Adipocyte (in vitro differentiated cells): ENCODE results near the gene TSPO.
"Not testable (repeated sequence)": the region's sequence is repeated elsewhere in the genome, so short reads cannot be mapped to it uniquely, and the experiment has no call there.

Experiments used
- DNase-seq: peaks from one replicate; pipeline ENCODE4 v3.0.0-alpha.2; 2015; ENCODE audit warnings: low read depth
- H3K27me3 ChIP-seq: replicated peaks from 2 replicates; pipeline ENCODE4 v1.7.0; 2013; ENCODE audit warnings: mild to moderate bottlenecking, low read length, moderate library complexity; ENCODE audit not compliant: control insufficient read depth, insufficient read depth
- H3K36me3 ChIP-seq: 2 replicates; pipeline ENCODE4 v1.7.0; 2013; ENCODE audit warnings: low read length, mild to moderate bottlenecking, moderate library complexity; ENCODE audit not compliant: control insufficient read depth, insufficient read depth, severe bottlenecking
- H3K4me1 ChIP-seq: 2 replicates; pipeline ENCODE4 v1.7.0; 2013; ENCODE audit warnings: mild to moderate bottlenecking, low read length, moderate library complexity; ENCODE audit not compliant: control insufficient read depth, insufficient read depth
- H3K4me3 ChIP-seq: 2 replicates; pipeline ENCODE4 v1.7.0; 2013; ENCODE audit warnings: mild to moderate bottlenecking, low read length, moderate library complexity
- H3K9ac ChIP-seq: 2 replicates; pipeline ENCODE4 v1.7.0; 2013; ENCODE audit warnings: mild to moderate bottlenecking, low read length, moderate library complexity
- H3K9me3 ChIP-seq: 2 replicates; pipeline ENCODE4 v1.7.0; 2013; ENCODE audit warnings: mild to moderate bottlenecking, low read length, moderate library complexity; ENCODE audit not compliant: control insufficient read depth

The TSPO gene

GRCh38 chr22:43151251-43152002, at the start of gene TSPO:
TSPO (plus strand) TSS chr22:43151559; CDS start chr22:43159239, 7,680 bp downstream.
- Histone ChIP-seq H3K36me3 (no peaks in the 10 kb centered on the region), H3K9ac (peak within 1 kb of the TSS; percentile 96), H3K4me3 (peak within 1 kb of the TSS; percentile 91), H3K9me3 (no peaks in the 10 kb centered on the region), H3K4me1 (peaks cover 19% of the 10 kb centered on the region), H3K27me3 (no peaks in the 10 kb centered on the region)
- DNase-seq: peak; percentile 88

GRCh38 chr22:43104056-43104625, 47.2 kb upstream of the TSPO start:
- not testable (repeated sequence) for DNase-seq, H3K9me3 ChIP-seq, H3K4me1 ChIP-seq, H3K4me3 ChIP-seq, H3K36me3 ChIP-seq, H3K9ac ChIP-seq
- H3K27me3 ChIP-seq: peaks cover 17% of the 10 kb centered on the region

GRCh38 chr22:43104950-43105349, 46.4 kb upstream of the TSPO start:
- not testable (repeated sequence) for H3K9ac ChIP-seq, DNase-seq, H3K9me3 ChIP-seq, H3K4me3 ChIP-seq, H3K36me3 ChIP-seq, H3K4me1 ChIP-seq
- H3K27me3 ChIP-seq: peaks cover 22% of the 10 kb centered on the region

- Histone ChIP-seq H3K9ac (no peak overlapping the region), H3K9me3 (no peaks in the 10 kb centered on the region), H3K4me1 (peaks cover 12% of the 10 kb centered on the region), H3K27me3 (peaks cover 32% of the 10 kb centered on the region), H3K36me3 (no peaks in the 10 kb centered on the region), H3K4me3 (no peak overlapping the region)
- no peak for DNase-seq
Observed at GRCh38 chr22:43106302-43106701, 45.1 kb upstream of the TSPO start.

GRCh38 chr22:43109511-43109910, 41.8 kb upstream of the TSPO start:
- Histone ChIP-seq H3K4me3 (no peak overlapping the region), H3K36me3 (no peaks in the 10 kb centered on the region), H3K9ac (no peak overlapping the region), H3K9me3 (no peaks in the 10 kb centered on the region), H3K27me3 (peaks cover 44% of the 10 kb centered on the region), H3K4me1 (peaks cover 6% of the 10 kb centered on the region)
- no peak for DNase-seq

GRCh38 chr22:43109921-43110443, 41.4 kb upstream of the TSPO start:
- Histone ChIP-seq H3K27me3 (peaks cover 49% of the 10 kb centered on the region), H3K9me3 (no peaks in the 10 kb centered on the region), H3K36me3 (no peaks in the 10 kb centered on the region), H3K4me1 (peaks cover 6% of the 10 kb centered on the region), H3K4me3 (peak overlapping the region; percentile 69), H3K9ac (peak overlapping the region; percentile 20)
- DNase-seq: peak; percentile 30

- Histone ChIP-seq H3K4me1 (peaks cover 6% of the 10 kb centered on the region), H3K4me3 (peak within 1 kb of the TSS; percentile 70), H3K36me3 (no peaks in the 10 kb centered on the region), H3K27me3 (peaks cover 51% of the 10 kb centered on the region), H3K9ac (peak within 1 kb of the TSS; percentile 25), H3K9me3 (no peaks in the 10 kb centered on the region)
- peak; percentile 53 for DNase-seq
Observed at GRCh38 chr22:43110444-43110926, 40.9 kb upstream of the TSPO start, which contains the start of gene BIK. BIK (plus strand) TSS chr22:43110750; CDS start chr22:43124023, 13,273 bp downstream.

- Histone ChIP-seq H3K4me1 (peaks cover 6% of the 10 kb centered on the region), H3K9ac (peak overlapping the region; percentile 25), H3K9me3 (no peaks in the 10 kb centered on the region), H3K36me3 (no peaks in the 10 kb centered on the region), H3K27me3 (peaks cover 51% of the 10 kb centered on the region), H3K4me3 (peak overlapping the region; percentile 70)
- DNase-seq: peak; percentile 21
Observed at GRCh38 chr22:43110927-43111623, 40.3 kb upstream of the TSPO start.

GRCh38 chr22:43113526-43114251, 37.7 kb upstream of the TSPO start:
- Histone ChIP-seq H3K9ac (no peak overlapping the region), H3K4me3 (no peak overlapping the region), H3K9me3 (no peaks in the 10 kb centered on the region), H3K27me3 (peaks cover 38% of the 10 kb centered on the region), H3K36me3 (no peaks in the 10 kb centered on the region), H3K4me1 (peaks cover 6% of the 10 kb centered on the region)
- DNase-seq: no peak

GRCh38 chr22:43114958-43115357, 36.4 kb upstream of the TSPO start:
- no peak for DNase-seq
- Histone ChIP-seq H3K4me1 (peaks cover 6% of the 10 kb centered on the region), H3K36me3 (no peaks in the 10 kb centered on the region), H3K27me3 (peaks cover 29% of the 10 kb centered on the region), H3K9ac (no peak overlapping the region), H3K9me3 (no peaks in the 10 kb centered on the region), H3K4me3 (no peak overlapping the region)
